T-helper 1 cell treated with Interleukin-12 subunit alpha and Interleukin-12 subunit beta and Interleukin-4 antibody, amounts not matched to agents 30 μg/mL and 1 μg/mL, for 36 hours (primary cell): ENCODE results near the gene GNL2.

Experiments
- H3K27ac Mint-ChIP-seq: one replicate; pipeline ENCODE4 v1.8.0; 2021; ENCODE audit warnings: mild to moderate bottlenecking, mixed read lengths
- H3K27me3 Mint-ChIP-seq: one replicate; pipeline ENCODE4 v1.8.0; 2021; ENCODE audit warnings: low read depth, mixed read lengths
- H3K36me3 Mint-ChIP-seq: one replicate; pipeline ENCODE4 v1.8.0; 2021; ENCODE audit warnings: low read depth, mixed read lengths
- H3K4me1 Mint-ChIP-seq: one replicate; pipeline ENCODE4 v1.8.0; 2021; ENCODE audit warnings: low read depth, mixed read lengths
- H3K4me3 Mint-ChIP-seq: one replicate; pipeline ENCODE4 v1.8.0; 2021; ENCODE audit warnings: mild to moderate bottlenecking, moderate library complexity, mixed read lengths
- H3K9me3 Mint-ChIP-seq: one replicate; pipeline ENCODE4 v1.8.0; 2021; ENCODE audit warnings: mixed read lengths

The GNL2 gene

GRCh38 chr1:37621326-37621870 is 25.7 kb upstream of the GNL2 start:
- no peaks in the 10 kb centered on the region for H3K36me3 Mint-ChIP-seq
- H3K27me3 Mint-ChIP-seq, result peaks cover 35% of the 10 kb centered on the region

GRCh38 chr1:37620707-37621106 is 25.0 kb upstream of the GNL2 start:
- H3K4me1 Mint-ChIP-seq, result no peaks in the 10 kb centered on the region
- peaks cover 35% of the 10 kb centered on the region for H3K27me3 Mint-ChIP-seq
- H3K36me3 Mint-ChIP-seq, result no peaks in the 10 kb centered on the region
- no peak overlapping the region for H3K27ac Mint-ChIP-seq
- no peak overlapping the region for H3K4me3 Mint-ChIP-seq
- H3K9me3 Mint-ChIP-seq, result no peaks in the 10 kb centered on the region

More at GRCh38 chr1:37621326-37621870, 25.7 kb upstream of the GNL2 start:
- Mint-ChIP-seq H3K27ac (no peak overlapping the region), H3K4me1 (no peaks in the 10 kb centered on the region), H3K9me3 (no peaks in the 10 kb centered on the region), H3K4me3 (no peak overlapping the region)

GRCh38 chr1:37616330-37616729 is 20.6 kb upstream of the GNL2 start:
- Mint-ChIP-seq H3K4me1 (no peaks in the 10 kb centered on the region), H3K4me3 (no peak overlapping the region), H3K27me3 (peaks cover 33% of the 10 kb centered on the region), H3K9me3 (no peaks in the 10 kb centered on the region), H3K36me3 (no peaks in the 10 kb centered on the region), H3K27ac (no peak overlapping the region)

GRCh38 chr1:37614105-37614504 is 18.4 kb upstream of the GNL2 start:
- Mint-ChIP-seq H3K4me3 (no peak overlapping the region), H3K4me1 (no peaks in the 10 kb centered on the region), H3K27ac (no peak overlapping the region), H3K27me3 (peaks cover 31% of the 10 kb centered on the region), H3K36me3 (no peaks in the 10 kb centered on the region), H3K9me3 (no peaks in the 10 kb centered on the region)

GRCh38 chr1:37612186-37612585 is 16.4 kb upstream of the GNL2 start:
- no peak overlapping the region for H3K4me3 Mint-ChIP-seq
- H3K27ac Mint-ChIP-seq, result no peak overlapping the region
- no peaks in the 10 kb centered on the region for H3K9me3 Mint-ChIP-seq
- H3K36me3 Mint-ChIP-seq, result no peaks in the 10 kb centered on the region
- H3K4me1 Mint-ChIP-seq, result no peaks in the 10 kb centered on the region
- H3K27me3 Mint-ChIP-seq, result peaks cover 17% of the 10 kb centered on the region

DNA sequence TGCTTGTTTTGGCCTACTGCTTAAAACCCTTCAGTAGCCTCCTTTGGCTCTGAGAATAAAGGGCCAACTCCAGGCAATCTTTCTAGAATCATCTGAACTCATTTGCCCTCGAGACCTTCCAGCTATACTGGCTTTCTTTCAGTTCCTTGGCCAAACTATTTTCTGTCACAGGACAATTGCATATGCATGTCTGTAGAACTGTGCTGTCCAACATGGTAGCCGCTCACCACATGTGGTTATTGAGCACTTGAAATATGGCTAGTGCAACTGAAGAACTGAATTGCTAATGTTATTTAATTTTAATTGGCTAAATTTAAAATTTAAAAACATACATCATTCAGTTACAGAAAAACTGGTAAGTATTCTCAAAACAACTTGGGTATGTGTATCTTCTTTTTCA is 14.3 kb upstream of the GNL2 start:
- Mint-ChIP-seq H3K27me3 (peaks cover 1% of the 10 kb centered on the region), H3K36me3 (no peaks in the 10 kb centered on the region), H3K4me3 (no peak overlapping the region), H3K27ac (no peak overlapping the region), H3K4me1 (no peaks in the 10 kb centered on the region), H3K9me3 (no peaks in the 10 kb centered on the region)

GRCh38 chr1:37609002-37609401 is 13.3 kb upstream of the GNL2 start:
- H3K27ac Mint-ChIP-seq, result no peak overlapping the region
- H3K4me3 Mint-ChIP-seq, result no peak overlapping the region
- no peaks in the 10 kb centered on the region for H3K4me1 Mint-ChIP-seq
- H3K9me3 Mint-ChIP-seq, result no peaks in the 10 kb centered on the region
- H3K27me3 Mint-ChIP-seq, result peaks cover 9% of the 10 kb centered on the region
- H3K36me3 Mint-ChIP-seq, result no peaks in the 10 kb centered on the region

- Mint-ChIP-seq H3K9me3 (no peaks in the 10 kb centered on the region), H3K4me1 (no peaks in the 10 kb centered on the region), H3K36me3 (no peaks in the 10 kb centered on the region), H3K27me3 (peaks cover 15% of the 10 kb centered on the region), H3K4me3 (no peak overlapping the region), H3K27ac (no peak overlapping the region)
These were observed 10.9 kb upstream of the GNL2 start for GRCh38 chr1:37606481-37607263.

DNA sequence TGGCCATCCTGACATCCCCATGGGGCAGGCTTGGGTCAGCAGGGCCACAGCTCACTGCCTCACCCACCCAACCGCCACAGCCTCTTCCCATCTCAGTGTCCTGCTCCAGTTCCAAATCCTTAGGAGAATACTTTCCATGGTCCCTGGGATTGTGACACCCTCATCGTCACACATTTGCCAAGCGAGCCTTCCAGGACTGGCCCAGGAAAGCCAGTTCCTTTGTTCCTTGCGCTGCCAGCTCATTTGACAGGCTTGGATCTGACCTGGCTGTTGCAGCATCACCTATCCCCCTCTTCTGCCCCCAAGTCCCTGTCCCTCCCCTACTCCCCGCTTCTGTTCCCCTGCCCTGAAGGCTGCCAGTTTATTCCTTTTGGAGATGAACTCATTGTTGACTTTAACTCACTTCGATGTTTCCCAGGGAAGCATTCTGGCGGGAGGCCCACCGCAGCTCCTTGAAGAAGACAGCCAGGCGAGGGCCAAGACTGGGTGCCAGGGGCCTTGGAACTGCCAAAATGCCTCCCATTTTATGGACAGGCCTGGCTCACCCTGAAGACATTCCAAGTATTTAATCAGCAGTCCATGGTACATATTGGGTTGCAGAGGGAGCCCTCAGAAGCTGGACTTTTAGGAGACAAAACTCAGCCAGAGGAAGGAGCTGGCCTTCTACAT is 10.2 kb upstream of the GNL2 start:
- peaks cover 20% of the 10 kb centered on the region for H3K27me3 Mint-ChIP-seq
- H3K36me3 Mint-ChIP-seq, result no peaks in the 10 kb centered on the region
- H3K4me1 Mint-ChIP-seq, result no peaks in the 10 kb centered on the region
- no peak overlapping the region for H3K27ac Mint-ChIP-seq
- H3K9me3 Mint-ChIP-seq, result no peaks in the 10 kb centered on the region
- H3K4me3 Mint-ChIP-seq, result no peak overlapping the region

GRCh38 chr1:37605061-37605650 is 9.4 kb upstream of the GNL2 start:
- Mint-ChIP-seq H3K27me3 (peaks cover 21% of the 10 kb centered on the region), H3K4me3 (no peak overlapping the region), H3K4me1 (no peaks in the 10 kb centered on the region), H3K27ac (no peak overlapping the region), H3K36me3 (no peaks in the 10 kb centered on the region), H3K9me3 (no peaks in the 10 kb centered on the region)

- H3K27ac Mint-ChIP-seq, result no peak overlapping the region
- H3K4me3 Mint-ChIP-seq, result no peak overlapping the region
- H3K27me3 Mint-ChIP-seq, result peaks cover 26% of the 10 kb centered on the region
- no peaks in the 10 kb centered on the region for H3K9me3 Mint-ChIP-seq
- H3K4me1 Mint-ChIP-seq, result no peaks in the 10 kb centered on the region
- no peaks in the 10 kb centered on the region for H3K36me3 Mint-ChIP-seq
These were observed 7.3 kb upstream of the GNL2 start for GRCh38 chr1:37602750-37603694.

- Mint-ChIP-seq H3K36me3 (no peaks in the 10 kb centered on the region), H3K9me3 (no peaks in the 10 kb centered on the region), H3K27me3 (peaks cover 31% of the 10 kb centered on the region), H3K27ac (no peak overlapping the region), H3K4me1 (peaks cover 3% of the 10 kb centered on the region), H3K4me3 (no peak overlapping the region)
These were observed 5.7 kb upstream of the GNL2 start for GRCh38 chr1:37601441-37601840.

- Mint-ChIP-seq H3K4me3 (no peak overlapping the region), H3K4me1 (peaks cover 12% of the 10 kb centered on the region), H3K9me3 (no peaks in the 10 kb centered on the region), H3K27ac (no peak overlapping the region), H3K27me3 (peaks cover 31% of the 10 kb centered on the region), H3K36me3 (peaks cover 4% of the 10 kb centered on the region)
These were observed 4.2 kb upstream of the GNL2 start for GRCh38 chr1:37599940-37600339.

GRCh38 chr1:37596182-37596667 is 488 bp upstream of the GNL2 start:
- Mint-ChIP-seq H3K27me3 (peaks cover 12% of the 10 kb centered on the region), H3K27ac (peak overlapping the region; percentile 89), H3K4me3 (peak overlapping the region; percentile 94), H3K9me3 (no peaks in the 10 kb centered on the region), H3K4me1 (peaks cover 26% of the 10 kb centered on the region), H3K36me3 (peaks cover 14% of the 10 kb centered on the region)
